H1 (cell line): Measurements from ENCODE around the gene IL24. TPM values are rescaled to one million over a fixed set of nuclear protein-coding genes. Genes with fewer than 3 reads are reported as not detected.

Source experiments
- CTCF ChIA-PET: fragments of 300-600 bp; sonication (Branson Sonifier 250); formaldehyde crosslinking; loops from one replicate; lab custom pipeline; 2021; ENCODE audit not compliant: partially characterized antibody; lab: Charles Lee
- POLR2A ChIA-PET: fragments of 300-600 bp; sonication (Branson Sonifier 250); formaldehyde crosslinking; loops from one replicate; lab custom pipeline; 2021; ENCODE audit warnings: inconsistent platforms; ENCODE audit not compliant: partially characterized antibody; lab: Charles Lee
- DNase-seq, 2 experiments: peaks; one replicate each; pipeline versions ENCODE4 v3.0.0 to v3.0.0-alpha.2; 2010 to 2022; ENCODE audit warnings: low spot score in 2 of 2, low read depth in 1 of 2, mixed read lengths in 1 of 2
- FAIRE-seq: peaks from 2 replicates; lab custom pipeline; 2011; peaks lifted over from hg19 to GRCh38; lab: Jason Lieb, UNC
- H2AFZ ChIP-seq: 2 replicates; pipeline ENCODE4 v1.8.1; 2012; ENCODE audit warnings: low read length, inconsistent platforms
- H2AK5ac ChIP-seq: 2 replicates; pipeline ENCODE4 v1.6.1; 2013; ENCODE audit warnings: low read depth, low read length
- H2BK120ac ChIP-seq: replicated peaks from 2 replicates; pipeline ENCODE3; 2013; ENCODE audit warnings: low read depth, low read length, inconsistent platforms
- H2BK12ac ChIP-seq: 2 replicates; pipeline ENCODE4 v1.6.1; 2013; ENCODE audit warnings: low read depth, low read length
- H2BK15ac ChIP-seq: 2 replicates; pipeline ENCODE4 v1.6.1; 2013; ENCODE audit warnings: low read length
- H2BK20ac ChIP-seq: 2 replicates; pipeline ENCODE4 v1.6.1; 2013; ENCODE audit warnings: low read length
- H2BK5ac ChIP-seq: 2 replicates; pipeline ENCODE4 v1.6.1; 2013; ENCODE audit warnings: low read depth, low read length
- H3K14ac ChIP-seq: 2 replicates; pipeline ENCODE4 v1.6.1; 2013; ENCODE audit warnings: inconsistent platforms; ENCODE audit not compliant: insufficient read length
- H3K18ac ChIP-seq: 2 replicates; pipeline ENCODE4 v1.6.1; 2013; ENCODE audit warnings: low read length; ENCODE audit errors: extremely low read depth
- H3K23ac ChIP-seq: 2 replicates; pipeline ENCODE4 v1.6.1; 2013; ENCODE audit warnings: inconsistent platforms; ENCODE audit not compliant: insufficient read length
- H3K23me2 ChIP-seq: 2 replicates; pipeline ENCODE4 v1.6.1; 2013; ENCODE audit warnings: low read depth, low read length
- H3K27ac ChIP-seq: 2 replicates; pipeline ENCODE4 v1.6.1; 2011; ENCODE audit warnings: low read depth, low read length, inconsistent platforms
- H3K27me3 ChIP-seq, 4 experiments: replicated peaks in 1 of 4; 1 replicate in 1 of 4; 2 replicates in 3 of 4; pipeline versions ENCODE4 v1.6.1 to v1.8.1; 2011 to 2013; ENCODE audit warnings: low read length in 3 of 4, mild to moderate bottlenecking in 3 of 4, inconsistent platforms in 2 of 4, mixed read lengths in 2 of 4, moderate library complexity in 1 of 4; ENCODE audit not compliant: control insufficient read depth in 3 of 4, insufficient read depth in 3 of 4; ENCODE audit errors: extremely low read depth in 1 of 4
- H3K36me3 ChIP-seq, 4 experiments: 2 replicates each; pipeline versions ENCODE4 v1.6.1 to v1.8.1; 2011 to 2013; ENCODE audit warnings: mild to moderate bottlenecking in 4 of 4, low read length in 3 of 4, moderate library complexity in 2 of 4, control low read depth in 1 of 4, inconsistent platforms in 1 of 4; ENCODE audit not compliant: insufficient read depth in 4 of 4, control insufficient read depth in 2 of 4
- H3K4ac ChIP-seq: replicated peaks from 2 replicates; pipeline ENCODE3; 2013; ENCODE audit warnings: low read length, low read depth, mixed read lengths, inconsistent platforms; ENCODE audit not compliant: insufficient read length
- H3K4me1 ChIP-seq, 4 experiments: replicated peaks in 1 of 4; 1 replicate in 1 of 4; 2 replicates in 3 of 4; pipeline versions ENCODE4 v1.6.1 to v1.8.1; 2011 to 2013; ENCODE audit warnings: low read length in 3 of 4, inconsistent platforms in 2 of 4, mixed read lengths in 1 of 4; ENCODE audit not compliant: insufficient read depth in 4 of 4, control insufficient read depth in 3 of 4
- H3K4me2 ChIP-seq, 2 experiments: 2 replicates each; pipeline versions ENCODE4 v1.6.1 to v1.8.1; 2011 to 2013; ENCODE audit warnings: low read depth in 2 of 2, low read length in 2 of 2, control low read depth in 1 of 2, inconsistent platforms in 1 of 2, mild to moderate bottlenecking in 1 of 2; ENCODE audit not compliant: insufficient read depth in 1 of 2
- H3K4me3 ChIP-seq, 4 experiments: fragments of 200-600, 300-600 bp in 1 of 4; sonication (generic), shearing (Covaris generic), sonication (Bioruptor Twin) in 1 of 4; 2 replicates each; pipeline versions ENCODE4 v1.5.1 to v1.8.1; 2011 to 2016; ENCODE audit warnings: low read length in 4 of 4, low read depth in 3 of 4, control low read depth in 2 of 4, inconsistent platforms in 2 of 4, mild to moderate bottlenecking in 2 of 4, mixed read lengths in 1 of 4, moderate library complexity in 1 of 4; ENCODE audit not compliant: insufficient read depth in 2 of 4; ENCODE audit errors: extremely low read depth in 1 of 4
- H3K56ac ChIP-seq: replicated peaks from 2 replicates; pipeline ENCODE3; 2013; ENCODE audit warnings: low read depth, mild to moderate bottlenecking, mixed read lengths, low read length, inconsistent platforms; ENCODE audit not compliant: insufficient read length
- H3K79me1 ChIP-seq: 2 replicates; pipeline ENCODE4 v1.6.1; 2013; ENCODE audit warnings: low read depth, low read length, control low read depth
- H3K79me2 ChIP-seq, 2 experiments: 2 replicates each; pipeline versions ENCODE4 v1.6.1 to v1.8.1; 2012 to 2013; ENCODE audit warnings: low read length in 2 of 2, mild to moderate bottlenecking in 2 of 2, inconsistent platforms in 1 of 2; ENCODE audit not compliant: insufficient read depth in 2 of 2, control insufficient read depth in 1 of 2
- H3K9ac ChIP-seq, 4 experiments: replicated peaks in 1 of 4; 1 replicate in 1 of 4; 2 replicates in 3 of 4; pipeline versions ENCODE4 v1.6.1 to v1.8.1; 2011 to 2013; ENCODE audit warnings: low read depth in 3 of 4, low read length in 3 of 4, control low read depth in 2 of 4, mild to moderate bottlenecking in 2 of 4, moderate library complexity in 2 of 4, inconsistent platforms in 1 of 4; ENCODE audit errors: extremely low read depth in 1 of 4
- H3K9me3 ChIP-seq, 2 experiments: 2 replicates each; pipeline versions ENCODE4 v1.6.1 to v1.8.1; 2012 to 2013; ENCODE audit warnings: mild to moderate bottlenecking in 2 of 2, moderate library complexity in 2 of 2, control low read depth in 1 of 2, inconsistent platforms in 1 of 2, low read depth in 1 of 2, low read length in 1 of 2, mixed read lengths in 1 of 2; ENCODE audit not compliant: insufficient read depth in 2 of 2
- H4K20me1 ChIP-seq, 2 experiments: replicated peaks in 1 of 2; 2 replicates each; pipeline versions ENCODE3 to v1.8.1; 2011 to 2013; ENCODE audit warnings: inconsistent platforms in 2 of 2, low read length in 2 of 2, mild to moderate bottlenecking in 1 of 2; ENCODE audit not compliant: insufficient read depth in 2 of 2, control insufficient read depth in 1 of 2
- H4K5ac ChIP-seq: 2 replicates; pipeline ENCODE4 v1.6.1; 2013; ENCODE audit warnings: low read length, low read depth, mixed read lengths, inconsistent platforms; ENCODE audit not compliant: insufficient read length
- H4K8ac ChIP-seq: 2 replicates; pipeline ENCODE4 v1.8.0; 2013; ENCODE audit warnings: mild to moderate bottlenecking, moderate library complexity, low read length, inconsistent platforms; ENCODE audit not compliant: insufficient read depth; ENCODE audit errors: extremely low read depth
- H4K91ac ChIP-seq: replicated peaks from 2 replicates; pipeline ENCODE3; 2013; ENCODE audit warnings: low read length, mixed read lengths, inconsistent platforms; ENCODE audit not compliant: insufficient read length
- CBX5 ChIP-seq: fragments of 300-800, 300-1000 bp; sonication (generic); IDR thresholded peaks from 2 replicates; pipeline ENCODE4 v1.7.1; 2016; ENCODE audit warnings: antibody characterized with exemption, low read length, low read depth
- CBX8 ChIP-seq: fragments of 300-800, 300-1000 bp; sonication (generic); IDR thresholded peaks from 2 replicates; pipeline ENCODE4 v1.7.1; 2016; ENCODE audit warnings: low read depth, low read length, borderline replicate concordance
- CHD2 ChIP-seq: IDR thresholded peaks from 2 replicates; pipeline ENCODE4 v1.6.1; 2012; ENCODE audit warnings: low read length, improper control_type of control experiment
- PHF8 ChIP-seq: fragments of 200-600 bp; sonication (generic); conservative IDR thresholded peaks from 2 replicates; pipeline ENCODE4 v1.7.1; 2012; ENCODE audit warnings: low read depth, mild to moderate bottlenecking, inconsistent platforms, low read length, moderate library complexity
- SIX5 ChIP-seq: IDR thresholded peaks from 2 replicates; pipeline ENCODE4 v1.6.1; 2011; ENCODE audit warnings: mild to moderate bottlenecking, low read depth, low read length
- YY1 ChIP-seq: IDR thresholded peaks from 2 replicates; pipeline ENCODE4 v1.6.1; 2011; ENCODE audit warnings: low read depth, mild to moderate bottlenecking, low read length
- WGBS, 2 experiments: shearing (Covaris generic) in 1 of 2; methylation state at CpG; one replicate each; pipeline versions ENCODE4 v1.1.6 to v1.1.7; 2013 to 2015; ENCODE audit warnings: low lambda C conversion rate in 2 of 2, mixed read lengths in 2 of 2, inconsistent platforms in 1 of 2, low coverage in 1 of 2, missing lambda C conversion rate in 1 of 2; ENCODE audit not compliant: insufficient replicate concordance in 2 of 2, insufficient coverage in 1 of 2, insufficient read length in 1 of 2; ENCODE audit errors: extremely low coverage in 1 of 2, missing lambda C conversion rate in 1 of 2; 5-methylcytosine and 5-hydroxymethylcytosine counted together
- polyA plus RNA-seq, 7 experiments: library from polyadenylated mRNA; depleted of rRNA in 3 of 7; stranded (reverse) in 5 of 7; unstranded in 2 of 7; fragments of >200 nt in 5 of 7; fragments of 200-250 nt in 2 of 7; gene quantifications; 1 replicate in 5 of 7; 2 replicates in 1 of 7; 4 replicates in 1 of 7; pipeline versions ENCODE4 v1.2.1 to v1.2.3, GENCODE V29; 2011 to 2013; ENCODE audit warnings: missing spikeins in 2 of 7, mixed read lengths in 2 of 7
- total RNA-seq: library from RNA; stranded (reverse); fragmentation: NEBNext Ultra II Directional; extraction: Animal tissue kit (Norgen Biotek cat#: 25700); gene quantifications from 2 replicates; pipeline ENCODE4 v1.2.1, GENCODE V29; 2021
- TF ChIP-seq, protein P1 (sequence below), 3 experiments: IDR thresholded peaks; 1 replicate in 2 of 3; 2 replicates in 1 of 3; pipeline versions ENCODE4 v1.5.1 to v1.6.1; 2011; ENCODE audit warnings: low read length in 3 of 3, mild to moderate bottlenecking in 3 of 3, inconsistent platforms in 2 of 3, low read depth in 1 of 3, moderate library complexity in 1 of 3; ENCODE audit not compliant: insufficient read depth in 1 of 3; ENCODE audit errors: control extremely low read depth in 1 of 3
- TF ChIP-seq, protein P2 (sequence below): IDR thresholded peaks from 2 replicates; pipeline ENCODE4 v1.6.1; 2012; ENCODE audit warnings: low read length, inconsistent platforms

Gene IL24
- total and polyA plus RNA-seq, 2 of the 8 experiments (the other 6 are each of a cell fraction or from before 2014, with no cell fraction given), result not detected

DNA sequence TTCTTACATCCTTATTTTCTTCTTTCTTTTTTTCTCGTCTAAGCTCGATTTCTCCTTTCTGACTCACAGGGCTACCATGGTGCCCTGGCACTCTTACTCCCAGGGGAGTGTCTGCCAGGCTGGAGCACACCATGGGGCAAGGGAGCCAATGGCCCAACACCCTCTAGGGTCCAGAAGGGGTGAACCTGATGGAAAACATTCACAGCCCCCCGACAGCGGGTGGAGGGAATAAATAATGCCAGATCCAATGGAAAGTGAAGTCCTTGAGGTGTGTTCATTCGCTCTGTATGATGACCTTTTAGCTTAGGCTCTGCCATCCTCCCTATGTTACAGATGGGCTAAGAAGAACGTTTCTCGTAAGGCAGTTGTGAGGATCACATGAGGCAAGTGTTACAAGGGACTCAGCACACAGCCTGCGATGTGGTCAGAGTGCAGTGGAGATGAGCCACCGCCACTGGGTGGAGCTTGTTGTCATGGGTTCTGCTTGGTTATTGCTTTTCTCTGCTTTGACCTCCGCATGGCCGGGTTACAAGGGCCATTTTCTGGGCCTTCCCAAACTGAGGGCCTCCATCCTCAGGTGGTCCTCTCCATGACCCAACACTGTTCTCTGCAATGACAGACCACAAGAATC, 28.0 kb downstream of the IL24 start:
- Histone ChIP-seq H2AK5ac (no peak overlapping the region), H2BK5ac (no peak overlapping the region), H3K36me3 (peaks cover 0 to 5% (median 0%) of the 10 kb centered on the region in 4 experiments; a peak in 1 of 8 replicates), H3K79me2 (no peaks in the 10 kb centered on the region), H4K8ac (no peak overlapping the region), H4K91ac (no peak overlapping the region), H2BK15ac (no peak overlapping the region), H3K4me1 (no peaks in the 10 kb centered on the region), H3K4me2 (no peak overlapping the region), H2BK20ac (no peak overlapping the region), H2BK12ac (no peak overlapping the region), H3K18ac (no peak overlapping the region; the same call in 1 of the 2 replicates), H3K14ac (no peak overlapping the region), H2AFZ (no peak overlapping the region), H4K5ac (no peak overlapping the region), H3K27ac (no peak overlapping the region), H3K4ac (no peak overlapping the region), H3K9me3 (no peaks in the 10 kb centered on the region; a peak in 1 of 4 replicates), H3K23me2 (peaks cover 12% of the 10 kb centered on the region), H3K23ac (no peak overlapping the region), H3K27me3 (peaks cover 0 to 2% (median 0%) of the 10 kb centered on the region in 4 experiments; a peak in 1 of 7 replicates), H2BK120ac (no peak overlapping the region), H3K4me3 (no peak overlapping the region), H3K56ac (no peak overlapping the region), H4K20me1 (peaks cover 0 to 11% of the 10 kb centered on the region in 2 experiments), H3K9ac (no peak overlapping the region), H3K79me1 (0 out of 2 replicates have a peak, but pooled peaks cover 2% of the 10 kb centered on the region)
- ChIA-PET CTCF (interaction anchor here (0.6 to 13.8 kb wide), 17 partner anchors 8 to 202 kb away, joined by 3 to 226 read pairs (median 4); partner anchors contain the start of genes FCMR, IL20 and PIGR), POLR2A (interaction anchor here (0.9 to 1.0 kb wide), 2 partner anchors 12 to 48 kb away, joined by 3 read pairs; no protein-coding TSS in a partner anchor)
- DNase-seq (no peak), FAIRE-seq (no peak)
- WGBS, 2 experiments, result 84% methylated on average over 11 of the region's 11 CpGs; no CpG with 5 or more reads in 1 of the 2 experiments
- TF ChIP-seq CBX8 (no peak), CBX5 (no peak), SIX5 (no peak), CHD2 (no peak), PHF8 (no peak), YY1 (no peak)
- TF ChIP-seq, protein P1, sequence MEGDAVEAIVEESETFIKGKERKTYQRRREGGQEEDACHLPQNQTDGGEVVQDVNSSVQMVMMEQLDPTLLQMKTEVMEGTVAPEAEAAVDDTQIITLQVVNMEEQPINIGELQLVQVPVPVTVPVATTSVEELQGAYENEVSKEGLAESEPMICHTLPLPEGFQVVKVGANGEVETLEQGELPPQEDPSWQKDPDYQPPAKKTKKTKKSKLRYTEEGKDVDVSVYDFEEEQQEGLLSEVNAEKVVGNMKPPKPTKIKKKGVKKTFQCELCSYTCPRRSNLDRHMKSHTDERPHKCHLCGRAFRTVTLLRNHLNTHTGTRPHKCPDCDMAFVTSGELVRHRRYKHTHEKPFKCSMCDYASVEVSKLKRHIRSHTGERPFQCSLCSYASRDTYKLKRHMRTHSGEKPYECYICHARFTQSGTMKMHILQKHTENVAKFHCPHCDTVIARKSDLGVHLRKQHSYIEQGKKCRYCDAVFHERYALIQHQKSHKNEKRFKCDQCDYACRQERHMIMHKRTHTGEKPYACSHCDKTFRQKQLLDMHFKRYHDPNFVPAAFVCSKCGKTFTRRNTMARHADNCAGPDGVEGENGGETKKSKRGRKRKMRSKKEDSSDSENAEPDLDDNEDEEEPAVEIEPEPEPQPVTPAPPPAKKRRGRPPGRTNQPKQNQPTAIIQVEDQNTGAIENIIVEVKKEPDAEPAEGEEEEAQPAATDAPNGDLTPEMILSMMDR (IDR thresholded peaks at IDR 0.05; ENCODE audit: control extremely low read depth in 1 of 3, insufficient read depth in 1 of 3, low read depth in 1 of 3, low read length in 3 of 3), result peak; percentile 24 to 39 (median 37); a peak in 2 of 4 replicates
- TF ChIP-seq, protein P2, sequence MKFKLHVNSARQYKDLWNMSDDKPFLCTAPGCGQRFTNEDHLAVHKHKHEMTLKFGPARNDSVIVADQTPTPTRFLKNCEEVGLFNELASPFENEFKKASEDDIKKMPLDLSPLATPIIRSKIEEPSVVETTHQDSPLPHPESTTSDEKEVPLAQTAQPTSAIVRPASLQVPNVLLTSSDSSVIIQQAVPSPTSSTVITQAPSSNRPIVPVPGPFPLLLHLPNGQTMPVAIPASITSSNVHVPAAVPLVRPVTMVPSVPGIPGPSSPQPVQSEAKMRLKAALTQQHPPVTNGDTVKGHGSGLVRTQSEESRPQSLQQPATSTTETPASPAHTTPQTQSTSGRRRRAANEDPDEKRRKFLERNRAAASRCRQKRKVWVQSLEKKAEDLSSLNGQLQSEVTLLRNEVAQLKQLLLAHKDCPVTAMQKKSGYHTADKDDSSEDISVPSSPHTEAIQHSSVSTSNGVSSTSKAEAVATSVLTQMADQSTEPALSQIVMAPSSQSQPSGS, result no peak
